Measurements from ENCODE around the gene TMEM158.

Gene TMEM158

DNA sequence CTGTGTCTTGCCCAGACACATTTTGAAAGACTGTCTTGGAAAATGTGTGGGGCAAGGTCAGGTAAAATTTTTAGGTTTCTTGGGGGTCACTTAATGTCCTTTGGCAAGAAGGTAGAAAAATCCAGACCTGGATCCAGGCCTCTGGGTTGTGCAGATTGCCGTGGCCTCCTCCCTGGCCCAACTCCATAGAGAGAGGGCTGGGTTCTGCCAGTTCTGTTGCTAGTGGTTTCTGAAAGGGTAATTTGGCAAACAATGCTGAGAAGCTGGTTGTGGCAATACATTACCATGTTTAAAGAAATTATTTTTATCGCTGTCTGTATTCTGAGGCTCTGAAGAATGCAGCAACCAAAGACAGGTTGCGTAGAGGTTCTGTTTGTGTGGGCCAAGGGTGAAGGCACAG lies 20.2 kb upstream of the TMEM158 start:
- no peak for DNase-seq (ENCODE audit: low spot score)
- TF ChIP-seq CTCF (IDR thresholded peaks at IDR 0.05; ENCODE audit: extremely low read depth, missing control alignments): no peak

DNA sequence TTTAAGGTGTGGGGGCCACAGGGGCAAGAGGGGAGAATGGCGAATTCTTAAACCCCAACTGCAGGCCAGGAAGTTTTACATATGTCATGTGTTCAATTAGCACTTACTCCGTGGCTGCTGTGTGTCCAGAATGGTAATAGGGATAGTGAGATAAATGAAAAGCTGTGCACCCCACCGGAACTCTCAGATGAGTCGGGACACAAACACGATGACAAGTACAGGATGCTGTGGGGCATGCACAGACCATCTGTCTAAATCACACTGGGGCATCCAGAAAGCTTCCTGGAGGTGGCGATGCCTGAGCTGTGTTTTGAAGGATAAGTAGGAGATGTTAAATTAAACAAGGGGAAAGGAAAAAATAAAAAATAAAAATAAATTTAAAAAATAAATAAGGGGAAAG lies 18.3 kb upstream of the TMEM158 start:
- TF ChIP-seq CTCF (IDR thresholded peaks at IDR 0.05; ENCODE audit: extremely low read depth, missing control alignments): no peak
- no peak for DNase-seq (ENCODE audit: low spot score)

- no peak for TF ChIP-seq CTCF (IDR thresholded peaks at IDR 0.05; ENCODE audit: extremely low read depth, missing control alignments)
- DNase-seq (ENCODE audit: low spot score): no peak
Measured at GRCh38 chr3:45241206-45241605, 15.1 kb upstream of the TMEM158 start.

- TF ChIP-seq CTCF (IDR thresholded peaks at IDR 0.05; ENCODE audit: extremely low read depth, missing control alignments): no peak
- no peak for DNase-seq (ENCODE audit: low spot score)
Measured at GRCh38 chr3:45240292-45240691, 14.2 kb upstream of the TMEM158 start.

GRCh38 chr3:45239254-45239653 lies 13.2 kb upstream of the TMEM158 start:
- no peak for DNase-seq (ENCODE audit: low spot score)
- no peak for TF ChIP-seq CTCF (IDR thresholded peaks at IDR 0.05; ENCODE audit: extremely low read depth, missing control alignments)

DNA sequence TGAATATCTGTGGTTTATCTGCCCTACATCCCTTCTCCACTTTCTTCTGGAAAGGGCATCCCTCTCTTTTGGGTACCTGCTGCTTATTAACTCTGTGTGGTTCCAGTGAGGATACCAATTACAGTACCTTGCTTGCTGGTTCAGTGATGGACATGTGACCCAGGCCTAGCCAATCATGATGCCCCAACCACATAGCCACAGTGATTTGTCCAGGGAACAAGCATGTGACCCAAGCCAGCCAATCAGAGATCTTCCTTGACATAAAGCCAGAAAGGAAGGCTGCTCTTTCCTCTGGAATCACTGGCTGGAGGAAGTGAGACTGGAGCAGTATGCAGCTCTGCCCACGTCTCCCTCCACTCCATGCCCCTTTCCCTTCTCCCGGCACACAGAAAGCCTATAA lies 10.9 kb upstream of the TMEM158 start:
- no peak for DNase-seq (ENCODE audit: low spot score)
- TF ChIP-seq CTCF (IDR thresholded peaks at IDR 0.05; ENCODE audit: extremely low read depth, missing control alignments): no peak

GRCh38 chr3:45235409-45235808 lies 9.3 kb upstream of the TMEM158 start:
- no peak for DNase-seq (ENCODE audit: low spot score)
- no peak for TF ChIP-seq CTCF (IDR thresholded peaks at IDR 0.05; ENCODE audit: extremely low read depth, missing control alignments)
